Tibial artery (tissue), 4 donors: ENCODE measurements around the gene ECI1.
A peak's percentile ranks its signal among the peaks of the same experiment; 100 is the strongest.

Experiments
- DNase-seq, 2 donors: peaks; one replicate each; pipeline ENCODE4 v3.0.0-alpha.2; 2019
- H3K27ac ChIP-seq, 2 donors: fragments of 200-600 bp; sonication (generic) in 1 of 2; 1 replicate in 1 of 2; 2 replicates in 1 of 2; pipeline ENCODE4 v1.5.1; 2018 to 2019; ENCODE audit warnings: mild to moderate bottlenecking in 1 of 2
- H3K27me3 ChIP-seq, 2 donors: fragments of 200-600 bp; sonication (generic) in 1 of 2; one replicate each; pipeline versions ENCODE4 v1.5.1 to v1.6.0; 2016 to 2019
- H3K36me3 ChIP-seq, 3 donors: fragments of 200-600 bp; sonication (generic) in 2 of 3; one replicate each; pipeline ENCODE4 v1.5.1; 2016 to 2019; ENCODE audit warnings: mild to moderate bottlenecking in 2 of 3
- H3K4me1 ChIP-seq, 4 donors: fragments of 200-600 bp; sonication (generic) in 2 of 4; 1 replicate in 3 of 4; 2 replicates in 1 of 4; pipeline ENCODE4 v1.5.1; 2016 to 2019
- H3K4me3 ChIP-seq, 2 donors: fragments of 200-600 bp; sonication (generic) in 1 of 2; 1 replicate in 1 of 2; 2 replicates in 1 of 2; pipeline ENCODE4 v1.5.1; 2018 to 2019; ENCODE audit warnings: mild to moderate bottlenecking in 2 of 2
- H3K9me3 ChIP-seq, 3 donors: fragments of 200-600 bp; sonication (generic) in 1 of 3; one replicate each; pipeline ENCODE4 v1.5.1; 2016 to 2019
- intact Hi-C: fragments of 100-400 bp; cut with DNase I; formaldehyde crosslinking; loops from one replicate; pipeline ENCODE4 v1.15.0; 2023; ENCODE audit warnings: low total_unique reads
- TF ChIP-seq, protein P1 (sequence below), 2 experiments: fragments of 200-600 bp in 1 of 2; fragments of 450-650 bp in 1 of 2; IDR thresholded peaks; one replicate each; pipeline ENCODE4 v1.5.1; 2017 to 2019; ENCODE audit warnings: antibody characterized with exemption in 2 of 2, mild to moderate bottlenecking in 1 of 2, moderate library complexity in 1 of 2

The ECI1 gene

DNA sequence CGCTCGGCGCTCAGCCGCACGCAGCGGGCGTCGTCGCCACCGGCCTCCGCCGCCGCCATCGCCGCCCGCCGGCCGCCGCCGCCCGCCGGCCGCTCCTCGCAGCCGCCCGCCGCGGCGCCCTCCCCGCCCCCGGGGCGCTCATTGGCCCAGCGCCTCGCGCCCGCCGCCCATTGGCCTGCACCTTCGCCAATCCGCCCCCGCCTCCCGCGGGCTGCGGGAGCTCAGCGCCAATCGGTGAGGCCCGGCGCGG, 36.7 kb downstream of the ECI1 start, which contains the start of gene PGP:
TSS of gene PGP (minus strand) at position 122 of the 250 bp plus-strand sequence. CDS start at position 59, 63 bp downstream.
- DNase-seq: no peak
- peaks cover 3 to 29% (median 22%) of the 10 kb centered on the region in 4 donors for H3K4me1 ChIP-seq
- H3K4me3 ChIP-seq: peak within 1 kb of the TSS; percentile 91 to 96
- TF ChIP-seq, protein P1, sequence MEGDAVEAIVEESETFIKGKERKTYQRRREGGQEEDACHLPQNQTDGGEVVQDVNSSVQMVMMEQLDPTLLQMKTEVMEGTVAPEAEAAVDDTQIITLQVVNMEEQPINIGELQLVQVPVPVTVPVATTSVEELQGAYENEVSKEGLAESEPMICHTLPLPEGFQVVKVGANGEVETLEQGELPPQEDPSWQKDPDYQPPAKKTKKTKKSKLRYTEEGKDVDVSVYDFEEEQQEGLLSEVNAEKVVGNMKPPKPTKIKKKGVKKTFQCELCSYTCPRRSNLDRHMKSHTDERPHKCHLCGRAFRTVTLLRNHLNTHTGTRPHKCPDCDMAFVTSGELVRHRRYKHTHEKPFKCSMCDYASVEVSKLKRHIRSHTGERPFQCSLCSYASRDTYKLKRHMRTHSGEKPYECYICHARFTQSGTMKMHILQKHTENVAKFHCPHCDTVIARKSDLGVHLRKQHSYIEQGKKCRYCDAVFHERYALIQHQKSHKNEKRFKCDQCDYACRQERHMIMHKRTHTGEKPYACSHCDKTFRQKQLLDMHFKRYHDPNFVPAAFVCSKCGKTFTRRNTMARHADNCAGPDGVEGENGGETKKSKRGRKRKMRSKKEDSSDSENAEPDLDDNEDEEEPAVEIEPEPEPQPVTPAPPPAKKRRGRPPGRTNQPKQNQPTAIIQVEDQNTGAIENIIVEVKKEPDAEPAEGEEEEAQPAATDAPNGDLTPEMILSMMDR (IDR thresholded peaks at IDR 0.05): no peak
- H3K36me3 ChIP-seq: peaks cover 0 to 17% (median 8%) of the 10 kb centered on the region in 3 donors
- H3K27ac ChIP-seq: peak within 1 kb of the TSS; percentile 77 to 80
- intact Hi-C loops: no loop called here
- no peaks in the 10 kb centered on the region for H3K9me3 ChIP-seq
- no peaks in the 10 kb centered on the region for H3K27me3 ChIP-seq

DNA sequence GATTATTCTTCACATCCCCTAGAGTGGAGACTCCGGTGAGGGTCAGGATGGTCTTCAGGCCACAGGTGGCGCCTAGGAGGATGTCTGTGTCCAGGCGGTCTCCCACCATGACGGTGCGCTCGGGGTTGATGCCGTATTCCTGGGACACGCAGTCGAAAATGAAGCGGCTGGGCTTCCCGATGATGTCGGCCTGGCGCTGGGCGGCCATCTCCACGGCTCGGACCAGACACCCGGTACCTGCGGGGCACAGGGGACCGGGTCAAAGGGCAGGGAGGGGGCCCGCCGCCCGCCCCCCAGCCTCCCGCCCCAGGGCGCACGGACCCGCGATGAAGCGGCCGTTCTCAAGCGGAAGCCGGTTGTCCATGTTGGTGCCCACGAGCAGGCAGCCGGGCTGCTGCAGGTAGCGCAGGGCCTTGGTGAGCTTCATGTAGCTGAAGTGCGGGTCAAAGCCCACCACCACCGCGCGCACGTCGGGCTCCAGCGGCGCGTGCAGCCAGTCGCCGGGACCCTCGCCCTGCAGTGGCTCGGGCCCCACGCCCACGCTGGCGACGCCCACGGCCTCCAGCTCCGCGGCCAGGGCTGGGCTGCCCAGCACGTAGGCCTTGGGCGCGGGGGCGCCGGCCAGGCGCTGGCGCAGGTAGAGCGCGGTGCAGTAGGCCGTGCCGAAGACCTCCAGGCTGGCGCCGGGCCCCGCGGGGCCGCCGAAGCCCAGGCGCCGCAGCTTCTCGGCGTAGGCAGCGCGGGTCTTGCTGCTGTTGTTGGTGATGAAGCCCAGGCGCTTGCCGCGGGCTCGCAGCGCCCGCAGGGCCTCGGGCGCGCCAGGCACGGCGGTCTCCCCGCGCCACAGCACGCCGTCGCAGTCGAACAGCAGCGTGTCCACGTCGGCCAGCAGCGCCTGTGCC, 37.3 kb downstream of the ECI1 start:
- Histone ChIP-seq H3K27ac (peak overlapping the region; percentile 77 to 80), H3K9me3 (no peaks in the 10 kb centered on the region), H3K27me3 (no peaks in the 10 kb centered on the region), H3K4me1 (peaks cover 3 to 29% (median 22%) of the 10 kb centered on the region in 4 donors), H3K36me3 (peaks cover under 1 to 23% (median 14%) of the 10 kb centered on the region in 3 donors), H3K4me3 (peak overlapping the region; percentile 91 to 96)
- TF ChIP-seq, protein P1 (IDR thresholded peaks at IDR 0.05): no peak
- intact Hi-C loops: no loop called here
- DNase-seq: no peak

GRCh38 chr16:2212362-2213324, 38.7 kb downstream of the ECI1 start:
- TF ChIP-seq, protein P1 (IDR thresholded peaks at IDR 0.05): no peak
- peak overlapping the region in 1 of 2 donors; percentile 96 for H3K4me3 ChIP-seq
- peaks cover 3 to 29% (median 22%) of the 10 kb centered on the region in 4 donors for H3K4me1 ChIP-seq
- no peak for DNase-seq
- no peak overlapping the region for H3K27ac ChIP-seq
- H3K36me3 ChIP-seq: peaks cover 14 to 37% (median 28%) of the 10 kb centered on the region in 3 donors
- no peaks in the 10 kb centered on the region for H3K9me3 ChIP-seq
- H3K27me3 ChIP-seq: no peaks in the 10 kb centered on the region
- intact Hi-C loops: no loop called here

- Histone ChIP-seq H3K27ac (no peak overlapping the region), H3K27me3 (no peaks in the 10 kb centered on the region), H3K9me3 (no peaks in the 10 kb centered on the region), H3K4me3 (no peak overlapping the region), H3K4me1 (peaks cover 3 to 30% (median 23%) of the 10 kb centered on the region in 4 donors), H3K36me3 (peaks cover 18 to 45% (median 32%) of the 10 kb centered on the region in 3 donors)
- DNase-seq: no peak
- intact Hi-C loops: no loop called here
- TF ChIP-seq, protein P1 (IDR thresholded peaks at IDR 0.05): no peak
These were observed 39.5 kb downstream of the ECI1 start for GRCh38 chr16:2211923-2212347.
